ENCODE data around the gene PDE3A. TPM values are rescaled to one million over a fixed set of nuclear protein-coding genes. Genes with fewer than 3 reads are reported as not detected.

The PDE3A gene
- total RNA-seq, 1 donor from 2014 or later, result 5.5 TPM

- Histone ChIP-seq H3K36me3 (no peaks in the 10 kb centered on the region), H3K27ac (no peak overlapping the region), H3K27me3 (ENCODE audit: low read depth) (no peaks in the 10 kb centered on the region), H3K9me3 (no peaks in the 10 kb centered on the region), H3K4me3 (no peak overlapping the region), H3K4me1 (no peaks in the 10 kb centered on the region)
- TF ChIP-seq, protein P1, sequence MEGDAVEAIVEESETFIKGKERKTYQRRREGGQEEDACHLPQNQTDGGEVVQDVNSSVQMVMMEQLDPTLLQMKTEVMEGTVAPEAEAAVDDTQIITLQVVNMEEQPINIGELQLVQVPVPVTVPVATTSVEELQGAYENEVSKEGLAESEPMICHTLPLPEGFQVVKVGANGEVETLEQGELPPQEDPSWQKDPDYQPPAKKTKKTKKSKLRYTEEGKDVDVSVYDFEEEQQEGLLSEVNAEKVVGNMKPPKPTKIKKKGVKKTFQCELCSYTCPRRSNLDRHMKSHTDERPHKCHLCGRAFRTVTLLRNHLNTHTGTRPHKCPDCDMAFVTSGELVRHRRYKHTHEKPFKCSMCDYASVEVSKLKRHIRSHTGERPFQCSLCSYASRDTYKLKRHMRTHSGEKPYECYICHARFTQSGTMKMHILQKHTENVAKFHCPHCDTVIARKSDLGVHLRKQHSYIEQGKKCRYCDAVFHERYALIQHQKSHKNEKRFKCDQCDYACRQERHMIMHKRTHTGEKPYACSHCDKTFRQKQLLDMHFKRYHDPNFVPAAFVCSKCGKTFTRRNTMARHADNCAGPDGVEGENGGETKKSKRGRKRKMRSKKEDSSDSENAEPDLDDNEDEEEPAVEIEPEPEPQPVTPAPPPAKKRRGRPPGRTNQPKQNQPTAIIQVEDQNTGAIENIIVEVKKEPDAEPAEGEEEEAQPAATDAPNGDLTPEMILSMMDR (IDR thresholded peaks at IDR 0.05), result no peak
- ATAC-seq (no peak), DNase-seq (no peak)
- intact Hi-C loops (cut with DNase I), result no loop called here
Observed at GRCh38 chr12:20411345-20411744, 43.0 kb downstream of the PDE3A start.

- H3K27me3 ChIP-seq (ENCODE audit: low read depth), result no peaks in the 10 kb centered on the region
- H3K27ac ChIP-seq, result no peak overlapping the region
- TF ChIP-seq, protein P1 (IDR thresholded peaks at IDR 0.05), result no peak
- no peaks in the 10 kb centered on the region for H3K36me3 ChIP-seq
- intact Hi-C loops (cut with DNase I), result no loop called here
- no peak overlapping the region for H3K4me3 ChIP-seq
- ATAC-seq (no peak), DNase-seq (no peak)
- H3K4me1 ChIP-seq, result no peaks in the 10 kb centered on the region
- H3K9me3 ChIP-seq, result no peaks in the 10 kb centered on the region
Observed at GRCh38 chr12:20415028-20415427, 46.7 kb downstream of the PDE3A start.

GRCh38 chr12:20415641-20416040, 47.3 kb downstream of the PDE3A start:
- no peaks in the 10 kb centered on the region for H3K4me1 ChIP-seq
- H3K4me3 ChIP-seq, result no peak overlapping the region
- H3K36me3 ChIP-seq, result no peaks in the 10 kb centered on the region
- no peaks in the 10 kb centered on the region for H3K9me3 ChIP-seq
- intact Hi-C loops (cut with DNase I), result no loop called here
- no peak for ATAC-seq
- no peak overlapping the region for H3K27ac ChIP-seq
- no peaks in the 10 kb centered on the region for H3K27me3 ChIP-seq (ENCODE audit: low read depth)
- TF ChIP-seq, protein P1 (IDR thresholded peaks at IDR 0.05), result no peak
- no peak for DNase-seq

- Histone ChIP-seq H3K4me3 (no peak overlapping the region), H3K4me1 (no peaks in the 10 kb centered on the region), H3K36me3 (no peaks in the 10 kb centered on the region), H3K27me3 (ENCODE audit: low read depth) (no peaks in the 10 kb centered on the region), H3K27ac (no peak overlapping the region), H3K9me3 (no peaks in the 10 kb centered on the region)
- TF ChIP-seq, protein P1 (IDR thresholded peaks at IDR 0.05), result no peak
- intact Hi-C loops (cut with DNase I), result no loop called here
- no peak for ATAC-seq
- DNase-seq, result no peak
Observed at GRCh38 chr12:20420557-20420956, 52.2 kb downstream of the PDE3A start.

- H3K9me3 ChIP-seq, result no peaks in the 10 kb centered on the region
- no peaks in the 10 kb centered on the region for H3K4me1 ChIP-seq
- TF ChIP-seq, protein P1 (IDR thresholded peaks at IDR 0.05), result no peak
- no peak overlapping the region for H3K4me3 ChIP-seq
- no peaks in the 10 kb centered on the region for H3K36me3 ChIP-seq
- H3K27ac ChIP-seq, result no peak overlapping the region
- intact Hi-C loops (cut with DNase I), result no loop called here
- ATAC-seq (no peak), DNase-seq (no peak)
- H3K27me3 ChIP-seq (ENCODE audit: low read depth), result no peaks in the 10 kb centered on the region
Observed at GRCh38 chr12:20421421-20421820, 53.1 kb downstream of the PDE3A start.

DNA sequence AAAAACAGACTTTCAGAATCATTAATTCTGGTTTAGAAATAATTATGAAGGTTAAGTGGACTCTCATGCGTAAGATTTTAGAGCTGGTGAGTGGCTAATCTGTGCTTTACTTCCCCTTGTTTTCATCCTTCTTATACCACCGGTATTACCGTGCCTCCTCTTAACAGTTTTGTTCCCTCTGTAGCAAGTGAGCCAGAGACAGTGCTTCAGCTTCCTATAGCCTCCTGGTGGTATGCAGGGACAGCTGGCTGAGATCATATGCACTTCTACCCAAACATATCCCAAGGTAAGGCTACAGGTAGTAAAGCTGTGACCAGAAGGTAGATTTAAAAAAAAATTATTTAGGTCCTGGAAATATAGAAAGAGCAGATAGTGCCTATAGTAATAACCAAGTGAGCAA, 55.2 kb downstream of the PDE3A start:
- no peaks in the 10 kb centered on the region for H3K36me3 ChIP-seq
- no peak overlapping the region for H3K27ac ChIP-seq
- TF ChIP-seq, protein P1 (IDR thresholded peaks at IDR 0.05), result no peak
- intact Hi-C loops (cut with DNase I), result no loop called here
- H3K9me3 ChIP-seq, result no peaks in the 10 kb centered on the region
- ATAC-seq, result no peak
- DNase-seq, result no peak
- H3K27me3 ChIP-seq (ENCODE audit: low read depth), result no peaks in the 10 kb centered on the region
- H3K4me1 ChIP-seq, result no peaks in the 10 kb centered on the region
- no peak overlapping the region for H3K4me3 ChIP-seq

Data from lower lobe of right lung (tissue), 2 donors.